H1 (cell line): ENCODE results near the gene NKPD1. TPM values are rescaled to one million over a fixed set of nuclear protein-coding genes. Genes with fewer than 3 reads are reported as not detected.

ENCODE experiments used
- ATF2 ChIP-seq: IDR thresholded peaks from 2 replicates; pipeline ENCODE4 v1.6.1; 2012; ENCODE audit warnings: low read length, inconsistent platforms
- EP300 ChIP-seq, 2 experiments: IDR thresholded peaks; 1 replicate in 1 of 2; 2 replicates in 1 of 2; pipeline ENCODE4 v1.6.1; 2011 to 2012; ENCODE audit warnings: low read depth in 2 of 2, low read length in 2 of 2, mild to moderate bottlenecking in 2 of 2, borderline replicate concordance in 1 of 2, inconsistent platforms in 1 of 2, moderate library complexity in 1 of 2
- MAFK ChIP-seq: IDR thresholded peaks from 2 replicates; pipeline ENCODE4 v1.6.1; 2012; ENCODE audit warnings: low read depth, mild to moderate bottlenecking, improper control_type of control experiment, low read length
- PHF8 ChIP-seq: fragments of 200-600 bp; sonication (generic); conservative IDR thresholded peaks from 2 replicates; pipeline ENCODE4 v1.7.1; 2012; ENCODE audit warnings: low read depth, mild to moderate bottlenecking, inconsistent platforms, low read length, moderate library complexity
- RFX5 ChIP-seq: IDR thresholded peaks from 2 replicates; pipeline ENCODE4 v1.6.1; 2011; ENCODE audit warnings: low read depth, low read length, improper control_type of control experiment, borderline replicate concordance
- SIN3A ChIP-seq, 2 experiments: IDR thresholded peaks in 1 of 2; conservative IDR thresholded peaks in 1 of 2; 2 replicates each; pipeline ENCODE4 v1.6.1; 2011 to 2012; ENCODE audit warnings: low read length in 2 of 2, improper control_type of control experiment in 1 of 2, low read depth in 1 of 2, mild to moderate bottlenecking in 1 of 2
- TCF12 ChIP-seq: IDR thresholded peaks from 2 replicates; pipeline ENCODE4 v1.6.1; 2011; ENCODE audit warnings: low read depth, mild to moderate bottlenecking, low read length
- YY1 ChIP-seq: IDR thresholded peaks from 2 replicates; pipeline ENCODE4 v1.6.1; 2011; ENCODE audit warnings: low read depth, mild to moderate bottlenecking, low read length
- polyA plus RNA-seq, 7 experiments: library from polyadenylated mRNA; depleted of rRNA in 3 of 7; stranded (reverse) in 5 of 7; unstranded in 2 of 7; fragments of >200 nt in 5 of 7; fragments of 200-250 nt in 2 of 7; gene quantifications; 1 replicate in 5 of 7; 2 replicates in 1 of 7; 4 replicates in 1 of 7; pipeline versions ENCODE4 v1.2.1 to v1.2.3, GENCODE V29; 2011 to 2013; ENCODE audit warnings: missing spikeins in 2 of 7, mixed read lengths in 2 of 7
- total RNA-seq: library from RNA; stranded (reverse); fragmentation: NEBNext Ultra II Directional; extraction: Animal tissue kit (Norgen Biotek cat#: 25700); gene quantifications from 2 replicates; pipeline ENCODE4 v1.2.1, GENCODE V29; 2021
- TF ChIP-seq, protein P1 (sequence below): fragments of 300-600 bp; sonication (generic); IDR thresholded peaks from 2 replicates; pipeline ENCODE4 v1.7.1; 2012; ENCODE audit warnings: low read length, moderate library complexity, mild to moderate bottlenecking, inconsistent platforms; ENCODE audit not compliant: insufficient replicate concordance

The NKPD1 gene
- total and polyA plus RNA-seq, 2 of the 8 experiments (the other 6 are each of a cell fraction or from before 2014, with no cell fraction given), result 0.30 to 0.39 TPM

DNA sequence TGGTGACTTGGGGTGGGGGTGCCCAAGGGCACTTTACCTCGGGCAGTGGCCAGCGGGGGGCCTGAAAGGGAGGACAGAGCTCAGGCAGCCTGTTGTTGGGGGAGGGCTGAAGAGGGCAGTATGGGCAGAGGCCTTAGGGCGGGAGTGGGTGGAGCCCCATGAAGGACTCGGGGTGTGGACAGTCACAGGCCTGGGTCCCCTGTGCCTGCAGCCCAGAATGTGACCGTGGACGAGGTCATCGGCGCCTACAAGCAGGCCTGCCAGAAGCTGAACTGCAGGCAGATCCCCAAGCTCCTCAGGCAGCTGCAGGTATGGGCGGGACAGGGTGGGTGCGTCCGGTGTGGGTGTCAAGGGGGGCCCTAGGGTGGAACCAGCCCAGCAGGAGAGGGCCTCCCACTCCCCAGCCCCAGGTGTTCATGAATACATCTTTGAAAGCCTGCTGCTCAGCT is 22.5 kb downstream of the NKPD1 start (continued):
- TF ChIP-seq, protein P1, sequence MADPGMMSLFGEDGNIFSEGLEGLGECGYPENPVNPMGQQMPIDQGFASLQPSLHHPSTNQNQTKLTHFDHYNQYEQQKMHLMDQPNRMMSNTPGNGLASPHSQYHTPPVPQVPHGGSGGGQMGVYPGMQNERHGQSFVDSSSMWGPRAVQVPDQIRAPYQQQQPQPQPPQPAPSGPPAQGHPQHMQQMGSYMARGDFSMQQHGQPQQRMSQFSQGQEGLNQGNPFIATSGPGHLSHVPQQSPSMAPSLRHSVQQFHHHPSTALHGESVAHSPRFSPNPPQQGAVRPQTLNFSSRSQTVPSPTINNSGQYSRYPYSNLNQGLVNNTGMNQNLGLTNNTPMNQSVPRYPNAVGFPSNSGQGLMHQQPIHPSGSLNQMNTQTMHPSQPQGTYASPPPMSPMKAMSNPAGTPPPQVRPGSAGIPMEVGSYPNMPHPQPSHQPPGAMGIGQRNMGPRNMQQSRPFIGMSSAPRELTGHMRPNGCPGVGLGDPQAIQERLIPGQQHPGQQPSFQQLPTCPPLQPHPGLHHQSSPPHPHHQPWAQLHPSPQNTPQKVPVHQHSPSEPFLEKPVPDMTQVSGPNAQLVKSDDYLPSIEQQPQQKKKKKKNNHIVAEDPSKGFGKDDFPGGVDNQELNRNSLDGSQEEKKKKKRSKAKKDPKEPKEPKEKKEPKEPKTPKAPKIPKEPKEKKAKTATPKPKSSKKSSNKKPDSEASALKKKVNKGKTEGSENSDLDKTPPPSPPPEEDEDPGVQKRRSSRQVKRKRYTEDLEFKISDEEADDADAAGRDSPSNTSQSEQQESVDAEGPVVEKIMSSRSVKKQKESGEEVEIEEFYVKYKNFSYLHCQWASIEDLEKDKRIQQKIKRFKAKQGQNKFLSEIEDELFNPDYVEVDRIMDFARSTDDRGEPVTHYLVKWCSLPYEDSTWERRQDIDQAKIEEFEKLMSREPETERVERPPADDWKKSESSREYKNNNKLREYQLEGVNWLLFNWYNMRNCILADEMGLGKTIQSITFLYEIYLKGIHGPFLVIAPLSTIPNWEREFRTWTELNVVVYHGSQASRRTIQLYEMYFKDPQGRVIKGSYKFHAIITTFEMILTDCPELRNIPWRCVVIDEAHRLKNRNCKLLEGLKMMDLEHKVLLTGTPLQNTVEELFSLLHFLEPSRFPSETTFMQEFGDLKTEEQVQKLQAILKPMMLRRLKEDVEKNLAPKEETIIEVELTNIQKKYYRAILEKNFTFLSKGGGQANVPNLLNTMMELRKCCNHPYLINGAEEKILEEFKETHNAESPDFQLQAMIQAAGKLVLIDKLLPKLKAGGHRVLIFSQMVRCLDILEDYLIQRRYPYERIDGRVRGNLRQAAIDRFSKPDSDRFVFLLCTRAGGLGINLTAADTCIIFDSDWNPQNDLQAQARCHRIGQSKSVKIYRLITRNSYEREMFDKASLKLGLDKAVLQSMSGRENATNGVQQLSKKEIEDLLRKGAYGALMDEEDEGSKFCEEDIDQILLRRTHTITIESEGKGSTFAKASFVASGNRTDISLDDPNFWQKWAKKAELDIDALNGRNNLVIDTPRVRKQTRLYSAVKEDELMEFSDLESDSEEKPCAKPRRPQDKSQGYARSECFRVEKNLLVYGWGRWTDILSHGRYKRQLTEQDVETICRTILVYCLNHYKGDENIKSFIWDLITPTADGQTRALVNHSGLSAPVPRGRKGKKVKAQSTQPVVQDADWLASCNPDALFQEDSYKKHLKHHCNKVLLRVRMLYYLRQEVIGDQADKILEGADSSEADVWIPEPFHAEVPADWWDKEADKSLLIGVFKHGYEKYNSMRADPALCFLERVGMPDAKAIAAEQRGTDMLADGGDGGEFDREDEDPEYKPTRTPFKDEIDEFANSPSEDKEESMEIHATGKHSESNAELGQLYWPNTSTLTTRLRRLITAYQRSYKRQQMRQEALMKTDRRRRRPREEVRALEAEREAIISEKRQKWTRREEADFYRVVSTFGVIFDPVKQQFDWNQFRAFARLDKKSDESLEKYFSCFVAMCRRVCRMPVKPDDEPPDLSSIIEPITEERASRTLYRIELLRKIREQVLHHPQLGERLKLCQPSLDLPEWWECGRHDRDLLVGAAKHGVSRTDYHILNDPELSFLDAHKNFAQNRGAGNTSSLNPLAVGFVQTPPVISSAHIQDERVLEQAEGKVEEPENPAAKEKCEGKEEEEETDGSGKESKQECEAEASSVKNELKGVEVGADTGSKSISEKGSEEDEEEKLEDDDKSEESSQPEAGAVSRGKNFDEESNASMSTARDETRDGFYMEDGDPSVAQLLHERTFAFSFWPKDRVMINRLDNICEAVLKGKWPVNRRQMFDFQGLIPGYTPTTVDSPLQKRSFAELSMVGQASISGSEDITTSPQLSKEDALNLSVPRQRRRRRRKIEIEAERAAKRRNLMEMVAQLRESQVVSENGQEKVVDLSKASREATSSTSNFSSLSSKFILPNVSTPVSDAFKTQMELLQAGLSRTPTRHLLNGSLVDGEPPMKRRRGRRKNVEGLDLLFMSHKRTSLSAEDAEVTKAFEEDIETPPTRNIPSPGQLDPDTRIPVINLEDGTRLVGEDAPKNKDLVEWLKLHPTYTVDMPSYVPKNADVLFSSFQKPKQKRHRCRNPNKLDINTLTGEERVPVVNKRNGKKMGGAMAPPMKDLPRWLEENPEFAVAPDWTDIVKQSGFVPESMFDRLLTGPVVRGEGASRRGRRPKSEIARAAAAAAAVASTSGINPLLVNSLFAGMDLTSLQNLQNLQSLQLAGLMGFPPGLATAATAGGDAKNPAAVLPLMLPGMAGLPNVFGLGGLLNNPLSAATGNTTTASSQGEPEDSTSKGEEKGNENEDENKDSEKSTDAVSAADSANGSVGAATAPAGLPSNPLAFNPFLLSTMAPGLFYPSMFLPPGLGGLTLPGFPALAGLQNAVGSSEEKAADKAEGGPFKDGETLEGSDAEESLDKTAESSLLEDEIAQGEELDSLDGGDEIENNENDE, result no peak
- TF ChIP-seq SIN3A (conservative IDR thresholded peaks at IDR 0.05 in 1 of 2, IDR thresholded peaks at IDR 0.05 in 1 of 2; ENCODE audit: low read depth in 1 of 2, low read length in 2 of 2) (no peak), EP300 (IDR thresholded peaks at IDR 0.05; ENCODE audit: borderline replicate concordance in 1 of 2, low read depth in 2 of 2, low read length in 2 of 2) (no peak), RFX5 (no peak), ATF2 (no peak), YY1 (no peak), PHF8 (no peak), TCF12 (no peak), MAFK (no peak)
